ENCODE data around the gene ZBTB16.

The ZBTB16 gene

DNA sequence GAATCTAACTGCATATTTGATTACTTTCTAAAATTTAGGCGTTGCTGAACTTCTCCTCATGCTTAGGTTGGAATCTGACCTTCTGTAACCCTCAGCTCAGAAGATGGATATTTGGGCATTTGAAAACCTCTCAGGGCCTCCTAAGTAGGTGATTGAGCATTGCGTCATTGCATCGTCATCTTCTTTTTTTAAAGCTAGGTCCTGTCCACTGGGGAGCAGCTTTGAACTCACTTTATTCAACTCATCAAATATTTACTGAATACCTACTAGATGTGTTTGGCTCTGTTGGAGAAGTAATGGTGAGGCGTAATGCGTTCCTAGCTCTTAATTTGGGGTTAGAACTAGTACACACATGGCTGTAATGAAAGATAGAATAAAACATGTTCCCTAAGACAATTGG lies 56.8 kb downstream of the ZBTB16 start:
- Histone ChIP-seq H3K27ac (ENCODE audit: low read depth, low read length) (no peak overlapping the region), H3K36me3 (ENCODE audit: insufficient read depth, low read length) (peaks cover 5% of the 10 kb centered on the region), H3K4me1 (ENCODE audit: insufficient read depth, low read length) (peaks cover 27% of the 10 kb centered on the region), H3K9ac (ENCODE audit: low read length) (no peak overlapping the region), H3K9me3 (ENCODE audit: low read length) (no peaks in the 10 kb centered on the region), H3K4me3 (ENCODE audit: low read depth in 1 of 2, low read length in 2 of 2) (no peak overlapping the region), H3K27me3 (ENCODE audit: control insufficient read depth in 1 of 2, insufficient read depth in 2 of 2, low read length in 2 of 2) (no peaks in the 10 kb centered on the region)

- Histone ChIP-seq H3K36me3 (ENCODE audit: insufficient read depth, low read length) (peaks cover 5% of the 10 kb centered on the region), H3K4me1 (ENCODE audit: insufficient read depth, low read length) (peaks cover 28% of the 10 kb centered on the region), H3K4me3 (ENCODE audit: low read depth in 1 of 2, low read length in 2 of 2) (no peak overlapping the region), H3K27me3 (ENCODE audit: control insufficient read depth in 1 of 2, insufficient read depth in 2 of 2, low read length in 2 of 2) (no peaks in the 10 kb centered on the region), H3K9me3 (ENCODE audit: low read length) (no peaks in the 10 kb centered on the region), H3K9ac (ENCODE audit: low read length) (no peak overlapping the region), H3K27ac (ENCODE audit: low read depth, low read length) (no peak overlapping the region)
Observed at GRCh38 chr11:114116800-114117199, 57.3 kb downstream of the ZBTB16 start.

DNA sequence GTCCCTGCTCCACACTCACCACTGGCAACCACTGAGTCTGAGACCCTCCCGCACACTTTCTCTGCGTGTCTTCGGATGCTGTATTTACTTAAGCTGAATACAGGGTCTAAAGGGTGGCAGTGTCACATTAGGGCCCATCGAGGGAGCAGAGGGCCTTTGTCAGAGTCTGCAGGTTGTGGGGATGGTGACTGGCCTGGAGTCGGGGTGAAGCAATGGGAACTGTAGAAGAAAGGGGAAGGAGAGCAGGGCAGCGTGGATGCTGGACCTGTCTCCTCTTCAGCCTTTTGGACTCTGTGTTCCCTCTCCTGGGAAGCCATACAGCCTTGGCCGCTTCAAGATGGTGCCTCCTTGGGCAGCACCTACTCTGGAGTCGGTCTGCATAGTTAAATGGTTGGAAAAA lies 61.1 kb downstream of the ZBTB16 start:
- Histone ChIP-seq H3K9ac (ENCODE audit: low read length) (no peak overlapping the region), H3K4me1 (ENCODE audit: insufficient read depth, low read length) (peaks cover 57% of the 10 kb centered on the region), H3K27ac (ENCODE audit: low read depth, low read length) (no peak overlapping the region), H3K27me3 (ENCODE audit: control insufficient read depth in 1 of 2, insufficient read depth in 2 of 2, low read length in 2 of 2) (no peaks in the 10 kb centered on the region), H3K36me3 (ENCODE audit: insufficient read depth, low read length) (peaks cover 7% of the 10 kb centered on the region), H3K4me3 (ENCODE audit: low read depth in 1 of 2, low read length in 2 of 2) (no peak overlapping the region), H3K9me3 (ENCODE audit: low read length) (no peaks in the 10 kb centered on the region)

- H3K4me3 ChIP-seq (ENCODE audit: low read depth in 1 of 2, low read length in 2 of 2), result no peak overlapping the region
- peaks cover 57% of the 10 kb centered on the region for H3K4me1 ChIP-seq (ENCODE audit: insufficient read depth, low read length)
- no peak overlapping the region for H3K9ac ChIP-seq (ENCODE audit: low read length)
- H3K27me3 ChIP-seq (ENCODE audit: control insufficient read depth in 1 of 2, insufficient read depth in 2 of 2, low read length in 2 of 2), result no peaks in the 10 kb centered on the region
- no peak overlapping the region for H3K27ac ChIP-seq (ENCODE audit: low read depth, low read length)
- peaks cover 8% of the 10 kb centered on the region for H3K36me3 ChIP-seq (ENCODE audit: insufficient read depth, low read length)
- no peaks in the 10 kb centered on the region for H3K9me3 ChIP-seq (ENCODE audit: low read length)
Observed at GRCh38 chr11:114121138-114121537, 61.6 kb downstream of the ZBTB16 start.

GRCh38 chr11:114121804-114122504 lies 62.4 kb downstream of the ZBTB16 start:
- Histone ChIP-seq H3K27me3 (ENCODE audit: control insufficient read depth in 1 of 2, insufficient read depth in 2 of 2, low read length in 2 of 2) (no peaks in the 10 kb centered on the region), H3K9ac (ENCODE audit: low read length) (no peak overlapping the region), H3K4me3 (ENCODE audit: low read depth in 1 of 2, low read length in 2 of 2) (no peak overlapping the region), H3K27ac (ENCODE audit: low read depth, low read length) (no peak overlapping the region), H3K36me3 (ENCODE audit: insufficient read depth, low read length) (peaks cover 4% of the 10 kb centered on the region), H3K9me3 (ENCODE audit: low read length) (no peaks in the 10 kb centered on the region), H3K4me1 (ENCODE audit: insufficient read depth, low read length) (peaks cover 63% of the 10 kb centered on the region)

DNA sequence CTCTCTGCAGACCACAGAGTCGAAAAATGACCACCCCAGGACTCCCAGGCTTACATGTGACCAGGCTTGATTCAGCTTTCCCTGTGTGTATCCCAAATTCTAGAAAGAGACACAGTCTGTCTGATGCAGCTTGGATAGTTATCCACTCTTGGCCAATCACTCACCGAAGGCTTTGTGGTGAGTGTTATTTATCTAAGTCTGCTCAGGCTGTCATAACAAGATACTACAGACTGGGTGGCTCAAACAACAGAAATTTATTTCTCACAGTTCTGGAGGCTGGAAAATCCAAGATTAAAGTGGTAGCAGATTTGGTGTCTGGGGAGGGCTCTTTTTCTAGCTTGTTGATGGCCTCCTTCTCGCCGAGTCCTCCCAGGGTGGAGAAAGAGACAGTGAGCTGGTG lies 63.2 kb downstream of the ZBTB16 start:
- Histone ChIP-seq H3K4me3 (ENCODE audit: low read depth in 1 of 2, low read length in 2 of 2) (no peak overlapping the region), H3K27me3 (ENCODE audit: control insufficient read depth in 1 of 2, insufficient read depth in 2 of 2, low read length in 2 of 2) (no peaks in the 10 kb centered on the region), H3K36me3 (ENCODE audit: insufficient read depth, low read length) (peaks cover 4% of the 10 kb centered on the region), H3K27ac (ENCODE audit: low read depth, low read length) (peak overlapping the region; percentile 9), H3K4me1 (ENCODE audit: insufficient read depth, low read length) (peaks cover 66% of the 10 kb centered on the region), H3K9ac (ENCODE audit: low read length) (no peak overlapping the region), H3K9me3 (ENCODE audit: low read length) (no peaks in the 10 kb centered on the region)

DNA sequence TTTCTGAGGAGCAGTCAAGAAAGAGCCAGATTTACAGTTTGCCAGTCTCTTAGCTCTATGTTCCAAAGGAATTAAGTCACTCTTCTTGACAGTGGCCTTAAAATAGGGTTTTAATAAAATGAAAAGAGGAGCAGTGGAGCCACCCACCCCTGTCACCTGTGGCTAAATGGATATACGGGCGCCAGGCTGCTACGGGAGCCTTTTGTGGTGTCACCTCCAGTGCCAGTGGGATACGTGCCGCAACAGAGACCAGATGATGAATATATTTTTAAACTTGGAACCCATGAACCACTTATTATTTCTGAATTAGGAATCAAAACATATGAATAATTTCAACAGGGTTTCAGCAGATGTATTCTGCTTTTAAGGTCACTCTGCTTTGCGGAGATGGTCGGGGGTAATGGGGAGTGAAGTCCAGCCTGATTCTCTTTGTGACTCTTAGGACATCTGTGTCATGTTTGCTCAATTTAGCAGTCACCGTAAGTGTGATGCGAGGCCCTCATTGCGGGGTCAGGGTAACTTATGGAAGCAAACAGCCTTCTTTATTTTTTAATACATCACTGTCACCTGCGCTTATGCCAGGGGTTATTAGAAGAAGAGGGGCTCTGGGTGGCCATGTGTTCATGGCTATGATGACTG lies 64.3 kb downstream of the ZBTB16 start:
- no peaks in the 10 kb centered on the region for H3K9me3 ChIP-seq (ENCODE audit: low read length)
- peaks cover 76% of the 10 kb centered on the region for H3K4me1 ChIP-seq (ENCODE audit: insufficient read depth, low read length)
- H3K9ac ChIP-seq (ENCODE audit: low read length), result no peak overlapping the region
- H3K4me3 ChIP-seq (ENCODE audit: low read depth in 1 of 2, low read length in 2 of 2), result no peak overlapping the region
- H3K36me3 ChIP-seq (ENCODE audit: insufficient read depth, low read length), result peaks cover 4% of the 10 kb centered on the region
- no peaks in the 10 kb centered on the region for H3K27me3 ChIP-seq (ENCODE audit: control insufficient read depth in 1 of 2, insufficient read depth in 2 of 2, low read length in 2 of 2)
- no peak overlapping the region for H3K27ac ChIP-seq (ENCODE audit: low read depth, low read length)

GRCh38 chr11:114124601-114125144 lies 65.2 kb downstream of the ZBTB16 start:
- Histone ChIP-seq H3K36me3 (ENCODE audit: insufficient read depth, low read length) (peaks cover 4% of the 10 kb centered on the region), H3K27ac (ENCODE audit: low read depth, low read length) (no peak overlapping the region), H3K4me1 (ENCODE audit: insufficient read depth, low read length) (peaks cover 83% of the 10 kb centered on the region), H3K9ac (ENCODE audit: low read length) (no peak overlapping the region), H3K9me3 (ENCODE audit: low read length) (no peaks in the 10 kb centered on the region), H3K4me3 (ENCODE audit: low read depth in 1 of 2, low read length in 2 of 2) (no peak overlapping the region), H3K27me3 (ENCODE audit: control insufficient read depth in 1 of 2, insufficient read depth in 2 of 2, low read length in 2 of 2) (no peaks in the 10 kb centered on the region)

DNA sequence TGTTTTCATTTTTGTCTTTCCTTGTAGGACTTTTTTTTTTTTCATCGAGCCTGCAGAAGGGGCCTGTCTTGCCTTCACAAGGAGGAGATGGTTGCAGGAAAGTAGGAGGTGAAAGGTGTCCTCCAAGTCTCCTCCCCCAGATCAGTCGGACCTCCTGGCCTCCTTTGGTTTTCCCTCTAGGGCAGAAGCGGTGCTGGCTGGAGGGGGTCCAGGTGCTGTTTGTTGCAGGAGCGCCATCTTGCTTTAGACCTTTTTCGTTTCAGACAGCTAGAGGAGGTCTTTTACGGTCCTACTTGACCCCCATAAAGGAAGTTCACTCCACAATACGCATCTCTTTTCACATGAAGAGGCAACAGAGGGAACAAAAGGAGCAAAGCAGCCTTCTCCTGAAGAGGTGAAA lies 66.0 kb downstream of the ZBTB16 start:
- Histone ChIP-seq H3K9ac (ENCODE audit: low read length) (no peak overlapping the region), H3K27ac (ENCODE audit: low read depth, low read length) (no peak overlapping the region), H3K4me1 (ENCODE audit: insufficient read depth, low read length) (peaks cover 92% of the 10 kb centered on the region), H3K36me3 (ENCODE audit: insufficient read depth, low read length) (peaks cover 4% of the 10 kb centered on the region), H3K9me3 (ENCODE audit: low read length) (no peaks in the 10 kb centered on the region), H3K4me3 (ENCODE audit: low read depth in 1 of 2, low read length in 2 of 2) (no peak overlapping the region), H3K27me3 (ENCODE audit: control insufficient read depth in 1 of 2, insufficient read depth in 2 of 2, low read length in 2 of 2) (no peaks in the 10 kb centered on the region)

GRCh38 chr11:114125959-114126358 lies 66.4 kb downstream of the ZBTB16 start:
- Histone ChIP-seq H3K27me3 (ENCODE audit: control insufficient read depth in 1 of 2, insufficient read depth in 2 of 2, low read length in 2 of 2) (no peaks in the 10 kb centered on the region), H3K36me3 (ENCODE audit: insufficient read depth, low read length) (peaks cover 4% of the 10 kb centered on the region), H3K9ac (ENCODE audit: low read length) (no peak overlapping the region), H3K27ac (ENCODE audit: low read depth, low read length) (peak overlapping the region; percentile 36), H3K4me3 (ENCODE audit: low read depth in 1 of 2, low read length in 2 of 2) (no peak overlapping the region), H3K4me1 (ENCODE audit: insufficient read depth, low read length) (peaks cover 96% of the 10 kb centered on the region), H3K9me3 (ENCODE audit: low read length) (no peaks in the 10 kb centered on the region)

DNA sequence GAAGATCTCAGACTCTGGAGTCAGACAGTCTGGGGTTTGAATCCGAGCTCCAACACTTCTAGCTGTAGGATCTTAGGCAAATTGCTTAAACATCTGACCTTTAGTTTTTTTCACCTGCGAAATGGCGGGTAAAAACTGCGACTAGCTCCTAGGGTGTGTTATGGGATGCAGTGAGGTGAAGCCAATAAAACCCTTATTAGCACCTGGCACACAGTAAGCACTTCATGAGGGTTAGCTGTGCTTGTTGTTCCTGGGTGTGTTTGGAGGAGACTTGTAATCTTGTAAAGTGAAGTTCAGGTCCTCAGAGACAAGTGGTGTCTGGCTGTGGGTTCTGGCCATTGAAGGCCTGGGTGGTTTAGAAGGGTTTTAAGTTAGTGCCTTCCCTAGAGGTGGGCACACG lies 68.9 kb downstream of the ZBTB16 start:
- peaks cover 96% of the 10 kb centered on the region for H3K4me1 ChIP-seq (ENCODE audit: insufficient read depth, low read length)
- H3K27ac ChIP-seq (ENCODE audit: low read depth, low read length), result no peak overlapping the region
- H3K27me3 ChIP-seq (ENCODE audit: control insufficient read depth in 1 of 2, insufficient read depth in 2 of 2, low read length in 2 of 2), result no peaks in the 10 kb centered on the region
- no peak overlapping the region for H3K9ac ChIP-seq (ENCODE audit: low read length)
- peaks cover 4% of the 10 kb centered on the region for H3K36me3 ChIP-seq (ENCODE audit: insufficient read depth, low read length)
- H3K9me3 ChIP-seq (ENCODE audit: low read length), result no peaks in the 10 kb centered on the region
- H3K4me3 ChIP-seq (ENCODE audit: low read depth in 1 of 2, low read length in 2 of 2), result no peak overlapping the region

DNA sequence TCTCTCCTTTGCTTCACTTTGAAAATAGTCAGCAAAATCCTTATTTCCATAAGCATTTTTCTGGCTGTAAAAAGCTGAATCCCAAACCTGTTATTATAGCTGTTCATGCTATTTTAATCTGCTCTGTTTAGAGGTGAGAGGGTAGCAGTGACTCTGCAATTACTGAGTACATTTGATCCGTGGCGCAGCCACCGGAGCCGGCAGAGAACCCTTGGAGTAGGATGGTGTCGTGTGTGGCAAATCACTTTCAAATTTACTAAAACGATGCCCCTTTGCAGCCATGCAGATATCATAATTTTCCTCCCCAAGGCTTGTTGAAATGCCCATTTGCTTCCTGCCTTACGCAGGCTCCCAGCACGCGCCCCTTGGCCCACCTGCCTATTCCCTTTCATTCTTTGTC lies 69.6 kb downstream of the ZBTB16 start:
- H3K9me3 ChIP-seq (ENCODE audit: low read length), result no peaks in the 10 kb centered on the region
- H3K36me3 ChIP-seq (ENCODE audit: insufficient read depth, low read length), result peaks cover 4% of the 10 kb centered on the region
- H3K9ac ChIP-seq (ENCODE audit: low read length), result no peak overlapping the region
- no peak overlapping the region for H3K27ac ChIP-seq (ENCODE audit: low read depth, low read length)
- no peaks in the 10 kb centered on the region for H3K27me3 ChIP-seq (ENCODE audit: control insufficient read depth in 1 of 2, insufficient read depth in 2 of 2, low read length in 2 of 2)
- peaks cover 96% of the 10 kb centered on the region for H3K4me1 ChIP-seq (ENCODE audit: insufficient read depth, low read length)
- no peak overlapping the region for H3K4me3 ChIP-seq (ENCODE audit: low read depth in 1 of 2, low read length in 2 of 2)
